ENCODE measurements around the gene SMG9.

The SMG9 gene

DNA sequence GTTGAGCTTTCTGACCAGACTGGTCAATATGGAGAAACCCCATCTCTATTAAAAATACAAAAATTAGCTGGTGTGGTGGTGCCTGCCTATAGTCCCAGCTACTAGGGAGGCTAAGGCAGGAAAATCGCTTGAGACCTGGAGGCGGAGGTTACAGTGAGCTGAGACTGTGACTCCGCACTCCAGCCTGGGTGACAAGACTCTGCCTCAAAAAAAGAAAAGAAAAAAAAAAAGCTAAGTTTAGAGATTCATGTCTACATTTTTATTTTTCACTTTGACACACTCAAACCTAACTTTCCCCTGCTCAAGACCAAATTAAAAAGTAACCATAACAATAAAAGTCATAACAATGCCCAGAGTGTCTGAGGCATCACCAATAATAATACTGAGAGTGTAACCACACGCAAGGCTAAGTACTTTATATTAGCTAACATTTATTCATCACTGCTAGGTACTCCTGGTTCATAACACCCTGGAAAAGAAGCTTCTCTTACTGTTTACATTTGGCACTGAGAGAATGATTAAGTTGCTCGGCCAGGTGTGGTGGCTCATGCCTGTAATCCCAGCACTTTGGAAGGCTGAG lies 33.2 kb downstream of the SMG9 start:
- no peak for DNase-seq (ENCODE audit: low read depth)

DNA sequence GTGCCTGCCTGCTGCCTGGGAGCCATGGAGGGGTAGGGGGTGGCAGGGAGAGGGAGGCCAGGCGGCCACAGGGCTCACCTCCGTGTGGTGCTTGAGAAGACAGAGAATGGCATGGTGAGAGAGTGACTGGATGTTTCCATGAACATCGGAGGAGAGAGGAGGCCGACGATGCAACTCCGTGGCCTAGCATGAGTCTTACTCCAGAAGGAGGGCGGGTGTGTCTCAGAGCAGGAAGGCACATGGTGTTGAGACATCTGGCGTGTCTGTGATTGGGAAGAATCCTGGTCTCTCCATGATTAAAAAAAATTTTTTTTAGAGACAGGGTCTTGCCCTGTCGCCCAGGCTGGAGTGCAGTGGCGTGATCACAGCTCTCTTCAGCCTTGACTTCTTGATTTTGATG lies 33.8 kb downstream of the SMG9 start:
- DNase-seq (ENCODE audit: low read depth): no peak

DNA sequence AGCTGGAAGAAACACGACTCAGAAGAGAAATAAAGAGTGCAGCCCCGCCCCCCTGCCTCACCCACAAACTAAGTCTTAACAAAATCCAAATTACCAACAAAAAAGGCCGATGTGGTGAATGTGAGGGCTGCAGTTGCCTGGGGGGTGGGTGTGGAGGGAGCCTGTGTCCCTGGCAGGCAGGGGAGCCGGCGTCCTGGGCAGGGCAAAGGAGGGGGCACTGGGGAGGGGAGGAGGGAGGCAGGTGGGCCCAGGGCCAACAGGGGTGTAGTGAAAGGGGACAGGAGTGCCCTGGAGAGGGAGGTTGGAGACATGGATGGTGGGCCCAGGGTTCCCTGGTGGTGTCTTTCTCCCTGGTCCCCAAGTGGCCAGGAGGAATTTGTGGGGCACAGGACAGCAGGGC lies 34.8 kb downstream of the SMG9 start:
- no peak for DNase-seq (ENCODE audit: low read depth)

DNA sequence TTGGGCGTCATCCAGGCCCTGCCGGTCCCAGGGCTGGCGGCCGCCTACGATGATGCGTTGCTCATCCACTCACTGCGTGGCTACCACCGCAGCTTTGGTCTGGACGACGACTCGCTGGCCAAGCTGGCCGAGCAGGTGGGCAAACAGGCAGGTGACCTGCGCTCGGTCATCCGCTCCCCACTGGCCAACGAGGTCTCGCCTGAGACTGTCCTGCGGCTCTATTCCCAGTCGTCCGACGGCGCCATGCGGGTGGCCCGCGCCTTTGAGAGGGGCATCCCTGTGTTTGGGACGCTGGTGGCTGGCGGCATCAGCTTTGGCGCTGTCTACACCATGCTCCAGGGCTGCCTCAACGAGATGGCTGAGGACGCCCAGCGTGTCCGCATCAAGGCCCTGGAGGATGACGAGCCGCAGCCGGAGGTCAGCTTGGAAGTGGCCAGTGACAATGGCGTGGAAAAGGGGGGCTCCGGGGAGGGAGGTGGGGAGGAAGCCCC lies 35.3 kb downstream of the SMG9 start:
- DNase-seq (ENCODE audit: low read depth): no peak

DNA sequence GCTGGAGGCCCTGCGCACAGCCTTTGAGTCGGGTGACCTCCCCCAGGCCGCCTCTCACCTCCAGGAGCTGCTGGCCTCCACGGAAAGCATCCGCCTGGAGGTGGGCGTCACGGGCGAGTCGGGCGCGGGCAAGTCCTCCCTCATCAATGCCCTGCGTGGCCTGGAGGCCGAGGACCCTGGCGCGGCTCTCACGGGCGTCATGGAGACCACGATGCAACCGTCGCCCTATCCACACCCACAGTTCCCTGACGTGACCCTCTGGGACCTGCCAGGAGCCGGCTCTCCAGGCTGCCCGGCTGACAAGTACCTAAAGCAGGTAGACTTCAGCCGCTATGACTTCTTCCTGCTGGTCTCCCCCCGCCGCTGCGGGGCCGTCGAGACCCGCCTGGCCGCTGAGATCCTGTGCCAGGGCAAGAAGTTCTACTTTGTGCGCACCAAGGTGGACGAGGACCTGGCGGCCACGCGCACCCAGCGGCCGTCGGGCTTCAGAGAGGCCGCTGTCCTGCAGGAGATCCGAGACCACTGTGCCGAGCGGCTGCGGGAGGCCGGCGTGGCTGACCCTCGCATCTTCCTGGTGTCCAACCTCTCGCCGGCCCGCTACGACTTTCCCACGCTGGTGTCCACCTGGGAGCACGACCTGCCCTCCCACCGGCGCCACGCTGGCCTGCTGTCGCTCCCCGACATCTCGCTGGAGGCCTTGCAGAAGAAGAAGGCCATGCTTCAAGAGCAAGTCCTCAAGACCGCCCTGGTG lies 36.0 kb downstream of the SMG9 start:
- no peak for DNase-seq (ENCODE audit: low read depth)

DNA sequence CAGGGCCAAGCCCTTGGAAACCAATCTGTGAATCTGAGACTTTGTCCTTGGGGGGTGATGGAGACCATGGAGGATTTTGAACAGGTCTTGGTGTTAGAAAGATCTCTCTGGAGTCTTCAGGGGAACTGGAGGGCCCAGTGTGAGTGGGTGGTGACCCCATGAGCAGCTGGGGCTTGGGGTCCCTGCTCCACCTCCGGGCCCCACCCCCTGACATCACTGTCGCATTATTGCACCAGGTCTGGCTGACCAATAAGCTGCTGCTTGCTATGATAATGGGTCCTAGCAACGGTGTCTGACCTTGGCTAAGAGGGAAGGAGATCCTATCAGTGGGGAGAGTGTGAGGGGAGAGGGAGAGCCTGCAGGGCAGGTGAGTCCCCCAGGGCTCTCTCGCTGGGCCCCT lies 39.0 kb downstream of the SMG9 start, which contains the start of gene IRGC:
Gene IRGC (plus strand): TSS at position 301 of the 400 bp plus-strand sequence. CDS start 2,483 bp downstream, outside the sequence.
- DNase-seq (ENCODE audit: low read depth): no peak

DNA sequence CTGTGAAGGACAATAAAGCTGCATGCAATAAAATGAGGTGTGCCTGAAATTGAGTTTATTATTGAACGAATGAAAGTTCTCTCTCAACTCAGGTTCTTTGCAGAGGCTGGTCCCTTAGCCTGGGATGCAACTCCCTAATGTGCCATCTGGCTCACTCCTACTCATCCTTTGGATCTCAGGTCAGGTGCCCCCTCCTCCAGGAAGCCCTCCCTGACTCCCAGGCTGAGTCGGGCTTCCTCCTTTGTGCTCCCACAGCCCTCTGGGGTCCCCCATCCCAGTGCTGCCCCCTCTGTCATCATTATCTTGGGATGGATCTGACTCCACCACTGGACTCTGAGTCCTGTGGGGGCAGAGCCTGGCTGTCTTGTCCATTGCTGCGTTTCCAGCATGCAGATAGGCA lies 41.6 kb downstream of the SMG9 start:
- no peak for DNase-seq (ENCODE audit: low read depth)

DNA sequence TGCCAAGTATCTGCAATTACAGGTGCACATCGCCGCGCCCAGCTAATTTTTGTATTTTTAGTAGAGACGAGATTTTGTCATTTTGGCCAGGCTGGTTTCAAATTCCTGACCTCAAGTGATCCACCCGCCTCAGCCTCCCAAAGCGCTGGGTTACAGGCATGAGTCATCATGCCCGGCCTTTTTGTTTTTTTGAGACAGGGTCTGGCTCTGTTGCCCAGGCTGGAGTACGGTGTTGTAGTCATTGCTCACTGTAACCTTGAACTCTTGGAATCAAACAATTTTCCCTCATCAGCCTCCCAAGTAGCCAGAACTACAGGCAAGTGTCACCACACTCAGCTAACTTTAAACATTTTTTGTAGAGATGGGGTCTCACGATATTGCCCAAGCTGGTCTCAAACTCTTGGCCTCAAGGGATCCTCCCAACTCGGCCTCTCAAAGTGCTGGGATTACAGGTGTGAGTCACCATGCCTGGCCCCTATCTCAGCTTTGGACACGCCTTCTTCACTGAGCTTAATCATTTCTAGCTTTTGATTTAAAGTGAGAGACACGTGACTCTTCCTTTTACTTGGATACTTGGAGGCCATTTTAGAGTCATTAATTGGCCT lies 42.9 kb downstream of the SMG9 start:
- DNase-seq (ENCODE audit: low read depth): no peak

DNA sequence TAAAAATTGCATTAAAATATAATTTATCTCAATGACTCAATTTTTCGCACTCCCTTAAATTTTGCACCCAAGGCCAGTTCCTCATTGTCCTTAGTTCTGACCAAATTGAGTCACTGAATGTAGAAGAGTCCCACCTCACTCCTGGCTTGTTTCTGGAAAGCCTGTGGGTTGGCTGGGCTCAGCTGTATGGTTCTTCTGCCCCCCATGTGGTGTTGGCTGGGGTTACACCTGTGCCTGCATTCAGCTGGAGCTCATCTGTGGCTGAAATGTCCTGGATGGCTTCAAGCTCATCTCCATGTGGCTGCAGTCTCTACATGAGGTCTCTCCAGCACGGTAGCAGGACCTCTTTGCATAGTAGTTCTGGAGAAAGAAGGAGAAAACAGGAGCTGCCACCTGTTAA lies 46.0 kb downstream of the SMG9 start:
- DNase-seq (ENCODE audit: low read depth): no peak

DNA sequence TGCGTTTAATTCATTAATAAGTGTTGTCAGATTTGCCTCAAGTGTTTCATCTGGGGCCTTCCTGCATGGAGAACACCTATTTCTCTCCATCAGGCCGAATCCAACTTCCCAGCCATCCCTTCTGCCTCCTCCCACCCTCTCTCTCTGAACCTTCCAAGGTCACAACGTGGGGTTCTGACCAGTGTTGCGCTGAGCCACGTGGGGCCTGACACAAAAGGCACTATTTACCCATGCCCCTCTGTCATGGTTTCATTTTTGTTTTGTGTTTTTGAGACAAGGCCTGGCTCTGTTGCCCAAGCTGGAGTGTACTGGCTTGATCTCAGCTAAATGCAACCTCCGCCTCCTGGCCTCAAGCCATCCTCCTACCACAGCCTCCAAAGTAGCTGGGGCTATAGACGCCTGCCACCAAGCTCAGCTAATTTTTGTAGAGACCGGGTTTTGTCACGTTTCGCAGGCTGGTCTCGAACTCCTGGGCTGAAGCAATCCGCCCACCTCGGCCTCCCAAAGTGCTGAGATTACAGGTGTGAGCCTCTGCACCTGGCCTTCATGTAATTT lies 47.5 kb downstream of the SMG9 start:
- DNase-seq (ENCODE audit: low read depth): no peak

DNA sequence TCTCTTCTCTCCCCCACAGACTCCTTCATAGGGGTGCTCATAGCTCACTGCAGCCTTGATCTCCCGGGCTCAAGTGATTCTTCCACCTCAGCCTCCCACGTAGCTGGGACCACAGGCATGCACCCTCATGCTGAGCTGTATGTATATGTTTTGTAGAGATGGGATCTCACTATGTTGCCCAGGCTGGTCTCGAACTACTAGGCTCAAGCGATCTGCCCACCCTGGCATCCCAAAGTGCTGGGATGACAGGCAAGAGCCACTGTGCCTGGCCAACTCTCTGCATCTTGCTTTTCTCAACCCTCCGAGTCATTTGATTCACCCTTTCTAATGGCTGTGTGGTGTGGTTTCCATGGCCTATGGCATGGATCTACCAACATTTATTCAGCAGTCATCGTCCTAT lies 49.0 kb downstream of the SMG9 start:
- DNase-seq (ENCODE audit: low read depth): no peak

DNA sequence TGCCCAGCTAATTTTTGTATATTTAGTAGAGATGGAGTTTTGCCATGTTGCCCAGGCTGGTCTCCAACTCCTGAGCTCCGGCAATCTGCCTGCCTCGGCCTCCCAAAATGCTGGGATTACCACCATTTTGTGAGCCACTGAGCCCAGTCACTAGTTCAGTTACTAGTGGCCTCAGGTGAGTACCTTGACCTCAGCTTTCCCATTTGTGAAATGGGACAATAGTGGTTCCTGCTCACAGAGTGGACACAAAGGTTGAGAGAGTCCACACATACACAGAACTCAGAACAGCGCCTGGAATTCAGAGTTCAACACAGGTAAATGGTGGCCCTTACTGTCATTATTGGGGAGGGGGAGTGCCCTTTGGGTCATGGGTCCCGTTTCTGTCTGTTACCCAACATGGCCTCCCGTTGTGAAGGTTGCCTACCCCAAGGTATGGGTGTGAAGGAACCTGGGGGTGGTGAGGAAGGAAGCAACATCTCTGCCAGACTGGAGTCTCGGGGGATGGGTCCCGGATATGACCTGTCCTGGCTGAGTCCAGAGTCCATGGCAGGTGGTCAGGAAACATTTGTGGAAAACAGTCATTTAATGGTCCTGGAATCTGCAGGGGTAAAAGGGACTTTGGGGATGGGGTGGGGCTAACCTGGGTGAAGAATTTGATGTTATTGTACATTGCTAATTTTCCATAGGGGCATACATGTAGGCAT lies 50.6 kb downstream of the SMG9 start:
- no peak for DNase-seq (ENCODE audit: low read depth)

DNA sequence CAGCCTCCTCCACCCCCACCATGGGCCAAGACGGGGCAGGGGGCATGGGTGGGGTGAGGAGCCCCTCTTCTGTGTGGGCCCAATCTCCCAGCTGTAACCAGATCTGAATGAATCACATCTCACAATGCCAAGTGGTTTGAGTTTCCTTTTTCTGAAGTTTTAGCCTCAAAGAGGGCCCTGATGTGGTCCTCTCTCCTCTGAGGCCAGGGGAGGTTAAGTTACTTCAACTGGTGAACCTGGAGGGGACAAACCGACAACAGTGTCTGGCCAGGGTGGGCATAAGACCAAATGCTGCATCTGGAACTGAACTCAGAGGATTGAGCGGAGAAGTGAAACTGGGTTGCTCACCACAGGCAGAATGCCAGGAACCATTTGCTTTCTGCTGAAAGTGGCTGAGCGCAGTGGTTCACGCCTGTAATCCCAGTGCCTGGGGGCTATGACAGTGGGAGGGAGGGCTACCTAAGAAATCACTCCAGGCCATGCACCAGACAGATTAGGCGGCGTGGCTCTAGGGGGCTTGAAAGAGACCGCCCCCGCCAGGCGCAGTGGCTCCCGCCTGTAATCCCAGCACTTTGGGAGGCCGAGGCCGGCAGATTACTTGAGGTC lies 54.3 kb downstream of the SMG9 start:
- peak; percentile 59 for DNase-seq (ENCODE audit: low read depth)

DNA sequence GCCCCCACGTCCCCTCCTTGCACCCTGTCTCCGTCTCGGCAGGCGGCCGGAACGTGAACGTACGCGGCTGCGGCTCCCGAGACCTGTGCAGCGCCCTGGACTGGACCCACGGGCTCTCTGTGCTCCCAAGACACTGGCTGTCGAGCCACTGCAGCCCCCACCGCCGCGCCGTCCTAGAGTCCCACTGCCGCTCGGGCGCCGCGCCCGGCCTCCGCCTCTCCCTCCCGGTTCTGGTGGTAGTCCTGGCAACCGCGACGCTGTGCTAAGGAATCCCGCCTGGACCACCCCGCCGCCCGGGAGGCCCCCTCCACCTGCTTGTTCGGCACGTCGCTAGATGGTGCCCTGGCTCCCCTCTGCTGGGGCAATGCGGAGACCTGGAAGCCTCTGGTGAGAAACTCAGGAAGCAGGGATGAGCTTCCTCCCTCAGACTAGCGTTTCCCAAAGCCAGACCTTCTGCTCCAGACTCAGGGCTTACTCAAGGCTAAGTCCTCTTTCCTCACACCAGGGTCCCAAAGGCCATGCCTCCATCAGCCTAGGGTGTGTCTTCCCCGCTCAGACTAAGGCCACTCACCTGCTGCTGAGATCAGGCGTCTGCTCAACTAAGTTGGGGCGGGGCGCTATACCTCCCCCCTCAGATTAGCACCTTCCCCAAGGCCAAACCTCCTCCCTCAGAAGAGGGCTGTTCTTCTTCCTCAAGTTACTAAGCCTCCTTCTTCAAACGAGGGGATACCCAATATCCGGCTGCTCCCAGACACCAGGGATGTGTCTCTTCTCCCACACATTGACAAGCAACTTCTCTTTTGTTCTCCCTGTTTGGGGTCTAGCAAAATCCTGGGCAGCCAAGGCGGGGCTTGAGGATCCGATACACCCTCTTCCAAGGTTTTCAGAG lies 55.0 kb downstream of the SMG9 start:
- DNase-seq (ENCODE audit: low read depth): no peak

DNA sequence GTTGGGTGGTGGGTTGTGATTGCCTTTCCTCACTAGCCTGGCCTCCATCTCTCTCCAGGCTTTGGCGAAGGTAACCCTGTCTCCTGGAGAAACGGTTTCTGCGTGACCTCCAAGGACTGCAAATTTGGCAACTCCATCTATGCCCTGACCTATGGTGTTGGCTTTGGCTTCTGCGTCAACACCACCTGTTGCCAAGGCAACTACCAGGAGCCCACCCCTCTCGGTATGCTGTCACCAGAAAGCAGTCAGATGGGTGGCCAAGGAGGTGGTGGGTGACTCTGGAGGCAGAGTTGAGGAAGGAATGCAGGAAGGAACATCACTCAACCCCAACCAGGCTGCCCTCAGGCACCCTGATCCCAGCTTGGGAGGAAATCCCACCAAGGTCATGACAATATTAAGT lies 57.5 kb downstream of the SMG9 start:
- DNase-seq (ENCODE audit: low read depth): no peak

DNA sequence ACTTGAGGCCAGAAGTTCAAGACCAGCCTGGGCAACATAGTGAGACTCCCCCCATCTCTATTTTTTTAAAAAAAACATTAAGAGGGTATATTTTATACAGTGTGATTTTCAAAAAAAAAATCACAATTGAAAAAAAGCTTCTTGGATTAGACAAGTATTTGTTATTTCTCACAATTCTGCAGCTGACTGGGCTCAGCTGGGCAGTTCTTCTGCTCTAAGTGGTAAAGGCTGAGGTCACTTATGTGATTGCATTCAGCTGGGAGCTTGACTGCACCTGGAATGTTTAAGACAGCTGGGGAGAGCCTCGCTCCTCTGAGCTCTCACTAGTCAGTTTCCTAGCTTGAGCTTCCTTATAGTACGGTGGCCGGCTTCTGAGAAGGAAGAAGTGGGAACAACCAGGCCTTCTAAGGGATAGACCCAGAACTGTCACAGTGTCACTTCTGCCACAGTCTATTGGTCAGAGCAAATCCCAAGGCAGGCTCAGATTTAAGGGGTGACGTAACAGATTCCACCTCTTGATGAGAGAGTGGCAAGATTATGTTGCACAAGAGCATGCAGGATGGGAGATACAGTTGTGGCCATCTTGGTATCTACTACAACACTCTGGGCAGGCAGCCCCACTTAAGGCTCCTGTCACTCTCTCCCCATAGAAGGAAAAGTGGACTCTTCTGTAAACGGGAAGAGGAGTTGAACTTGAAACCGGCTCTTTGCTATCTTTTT lies 58.6 kb downstream of the SMG9 start:
- DNase-seq (ENCODE audit: low read depth): no peak

DNA sequence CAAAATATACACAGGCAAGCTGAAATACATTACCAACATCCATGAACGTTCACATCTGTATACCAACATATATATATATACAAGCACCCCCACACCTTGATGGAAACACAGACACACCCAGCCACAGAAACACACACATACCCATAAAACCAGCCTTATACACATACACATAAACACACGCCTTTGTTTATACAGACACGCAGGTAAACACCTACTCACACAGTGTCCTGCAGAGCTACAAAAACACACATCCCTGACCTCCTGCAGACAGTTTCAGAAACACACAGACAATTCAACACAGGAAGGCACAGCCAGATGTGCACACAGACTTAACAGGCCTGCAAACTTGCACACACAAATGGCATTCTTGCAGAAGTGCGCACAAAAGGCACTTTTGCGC lies 60.2 kb downstream of the SMG9 start:
- DNase-seq (ENCODE audit: low read depth): no peak

DNA sequence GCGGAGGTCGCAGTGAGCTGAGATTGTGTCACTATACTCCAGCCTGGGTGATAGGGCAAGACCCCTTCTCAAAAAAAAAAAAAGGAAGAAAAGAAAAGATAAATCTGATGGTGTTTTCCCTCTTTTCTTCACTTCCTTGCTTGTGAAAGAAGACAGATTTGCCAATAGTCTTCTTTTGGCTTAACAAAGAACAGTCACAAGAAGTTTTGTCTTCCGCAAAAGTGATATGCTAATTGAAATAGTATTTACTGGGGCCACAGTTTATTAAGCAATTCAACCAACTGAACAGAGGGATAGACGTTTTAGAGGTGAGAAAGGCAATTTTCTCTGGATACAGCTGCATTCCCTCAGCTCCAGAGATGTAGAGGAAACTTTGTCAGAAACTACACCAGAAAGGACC lies 61.9 kb downstream of the SMG9 start:
- DNase-seq (ENCODE audit: low read depth): no peak

DNA sequence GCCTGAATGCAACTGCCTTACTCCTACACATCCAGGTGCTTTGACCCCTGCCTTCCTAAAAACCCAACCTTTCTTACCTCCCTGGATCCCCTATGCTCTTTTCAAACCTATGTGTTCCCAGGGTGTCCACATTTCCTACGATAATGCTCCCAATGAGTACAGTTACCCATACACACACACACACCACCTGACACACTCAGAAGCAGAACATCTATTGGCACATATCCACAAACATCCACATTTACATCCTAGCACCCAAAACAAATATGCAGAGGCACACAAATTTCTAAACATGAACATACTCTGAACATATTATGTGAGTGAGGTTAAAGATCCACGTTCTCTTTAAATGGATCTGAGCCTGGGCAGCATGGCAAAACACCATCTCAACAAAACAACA lies 62.4 kb downstream of the SMG9 start:
- DNase-seq (ENCODE audit: low read depth): no peak

DNA sequence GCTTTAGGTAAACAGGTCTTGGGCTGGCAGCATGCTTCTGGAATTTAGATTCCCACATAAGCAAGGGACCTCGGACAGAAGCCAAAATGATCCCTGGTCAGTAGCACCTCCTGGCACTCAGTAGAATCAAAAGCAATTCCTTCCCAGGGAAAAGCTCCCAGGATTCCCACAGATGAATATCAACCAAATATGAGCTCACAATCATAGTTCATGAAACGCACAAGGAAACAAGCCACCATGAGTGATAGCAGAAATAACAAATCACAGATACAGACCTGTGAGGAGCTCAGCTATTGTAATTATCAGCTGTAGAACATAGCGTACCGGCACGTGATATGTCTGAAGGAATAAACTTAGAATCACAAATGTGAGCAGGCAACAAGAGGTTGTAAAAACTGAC lies 63.0 kb downstream of the SMG9 start:
- DNase-seq (ENCODE audit: low read depth): no peak

All from GM04504 (cell line).